Measurements from ENCODE around the gene GTF3A. TPM values are rescaled to one million over a fixed set of nuclear protein-coding genes. Genes with fewer than 3 reads are reported as not detected.

Gene GTF3A
- total RNA-seq, 1 experiment from 2014 or later: 95.0 TPM

DNA sequence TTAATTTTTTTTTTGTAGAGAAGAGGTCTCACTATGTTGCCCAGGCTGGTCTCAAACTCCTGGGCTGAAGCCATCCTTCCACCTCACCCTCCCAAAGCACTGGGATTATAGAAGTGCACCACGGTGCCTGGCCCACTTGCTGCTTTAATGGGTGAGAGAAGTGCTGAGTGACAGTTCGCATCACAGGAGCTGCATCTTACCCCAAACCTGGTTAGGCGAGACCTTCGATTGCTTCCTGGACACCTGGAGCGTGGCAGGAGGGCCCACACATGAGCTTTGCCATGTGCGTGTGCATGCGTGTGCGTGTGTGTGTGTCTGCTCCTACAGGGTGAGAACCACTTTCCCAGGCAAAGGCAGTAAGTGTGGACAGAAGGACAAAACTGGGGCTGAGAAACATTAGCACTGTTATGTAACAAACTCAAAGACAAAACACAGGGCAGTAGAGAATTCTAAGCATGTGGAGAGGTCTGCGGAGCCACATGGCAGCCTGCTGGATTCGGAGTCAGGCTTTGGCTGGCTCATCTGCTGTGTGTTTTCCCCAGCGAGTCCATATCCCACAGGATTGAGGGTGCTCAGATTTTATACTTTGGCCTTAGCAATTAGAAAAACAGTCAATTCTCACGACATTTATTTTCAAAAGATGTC, 37.6 kb downstream of the GTF3A start:
- Mint-ChIP-seq H3K9me3 (ENCODE audit: low read depth, unreplicated experiment) (no peaks in the 10 kb centered on the region), H3K27me3 (ENCODE audit: unreplicated experiment) (no peaks in the 10 kb centered on the region), H3K36me3 (ENCODE audit: insufficient read depth, unreplicated experiment) (no peaks in the 10 kb centered on the region), H3K27ac (ENCODE audit: unreplicated experiment) (no peak overlapping the region), H3K4me3 (ENCODE audit: low read depth, unreplicated experiment) (no peak overlapping the region), H3K4me1 (ENCODE audit: low read depth, unreplicated experiment) (peaks cover 8% of the 10 kb centered on the region)
- intact Hi-C loops (cut with micrococcal nuclease; ENCODE audit: unreplicated experiment): no loop called here
- no peak for DNase-seq
- TF ChIP-seq, protein P1, sequence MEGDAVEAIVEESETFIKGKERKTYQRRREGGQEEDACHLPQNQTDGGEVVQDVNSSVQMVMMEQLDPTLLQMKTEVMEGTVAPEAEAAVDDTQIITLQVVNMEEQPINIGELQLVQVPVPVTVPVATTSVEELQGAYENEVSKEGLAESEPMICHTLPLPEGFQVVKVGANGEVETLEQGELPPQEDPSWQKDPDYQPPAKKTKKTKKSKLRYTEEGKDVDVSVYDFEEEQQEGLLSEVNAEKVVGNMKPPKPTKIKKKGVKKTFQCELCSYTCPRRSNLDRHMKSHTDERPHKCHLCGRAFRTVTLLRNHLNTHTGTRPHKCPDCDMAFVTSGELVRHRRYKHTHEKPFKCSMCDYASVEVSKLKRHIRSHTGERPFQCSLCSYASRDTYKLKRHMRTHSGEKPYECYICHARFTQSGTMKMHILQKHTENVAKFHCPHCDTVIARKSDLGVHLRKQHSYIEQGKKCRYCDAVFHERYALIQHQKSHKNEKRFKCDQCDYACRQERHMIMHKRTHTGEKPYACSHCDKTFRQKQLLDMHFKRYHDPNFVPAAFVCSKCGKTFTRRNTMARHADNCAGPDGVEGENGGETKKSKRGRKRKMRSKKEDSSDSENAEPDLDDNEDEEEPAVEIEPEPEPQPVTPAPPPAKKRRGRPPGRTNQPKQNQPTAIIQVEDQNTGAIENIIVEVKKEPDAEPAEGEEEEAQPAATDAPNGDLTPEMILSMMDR (IDR thresholded peaks at IDR 0.05; ENCODE audit: unreplicated experiment): no peak
- BruUV-seq (replicated peaks): no TSS peak
- CTCF ChIA-PET: interaction anchor here (0.6 to 0.7 kb wide), 2 partner anchors 15 to 652 kb away, joined by 3 to 4 read pairs; no protein-coding TSS in a partner anchor

GRCh38 chr13:27463500-27463899, 39.1 kb downstream of the GTF3A start:
- BruUV-seq (replicated peaks): no TSS peak
- no peak overlapping the region for H3K4me3 Mint-ChIP-seq (ENCODE audit: low read depth, unreplicated experiment)
- H3K27me3 Mint-ChIP-seq (ENCODE audit: unreplicated experiment): no peaks in the 10 kb centered on the region
- H3K36me3 Mint-ChIP-seq (ENCODE audit: insufficient read depth, unreplicated experiment): no peaks in the 10 kb centered on the region
- CTCF ChIA-PET: no interaction called here
- intact Hi-C loops (cut with micrococcal nuclease; ENCODE audit: unreplicated experiment): no loop called here
- TF ChIP-seq, protein P1 (IDR thresholded peaks at IDR 0.05; ENCODE audit: unreplicated experiment): no peak
- H3K27ac Mint-ChIP-seq (ENCODE audit: unreplicated experiment): no peak overlapping the region
- DNase-seq: no peak
- peaks cover 8% of the 10 kb centered on the region for H3K4me1 Mint-ChIP-seq (ENCODE audit: low read depth, unreplicated experiment)
- H3K9me3 Mint-ChIP-seq (ENCODE audit: low read depth, unreplicated experiment): no peaks in the 10 kb centered on the region

- H3K27ac Mint-ChIP-seq (ENCODE audit: unreplicated experiment): no peak overlapping the region
- TF ChIP-seq, protein P1 (IDR thresholded peaks at IDR 0.05; ENCODE audit: unreplicated experiment): no peak
- CTCF ChIA-PET: no interaction called here
- no peaks in the 10 kb centered on the region for H3K27me3 Mint-ChIP-seq (ENCODE audit: unreplicated experiment)
- no peaks in the 10 kb centered on the region for H3K9me3 Mint-ChIP-seq (ENCODE audit: low read depth, unreplicated experiment)
- BruUV-seq (replicated peaks): no TSS peak
- H3K36me3 Mint-ChIP-seq (ENCODE audit: insufficient read depth, unreplicated experiment): no peaks in the 10 kb centered on the region
- intact Hi-C loops (cut with micrococcal nuclease; ENCODE audit: unreplicated experiment): no loop called here
- no peak for DNase-seq
- H3K4me3 Mint-ChIP-seq (ENCODE audit: low read depth, unreplicated experiment): no peak overlapping the region
- H3K4me1 Mint-ChIP-seq (ENCODE audit: low read depth, unreplicated experiment): peaks cover 8% of the 10 kb centered on the region
These were observed 41.2 kb downstream of the GTF3A start for GRCh38 chr13:27465611-27466010.

- BruUV-seq (replicated peaks): no TSS peak
These were observed 42.1 kb downstream of the GTF3A start for GRCh38 chr13:27466513-27466912.

More at GRCh38 chr13:27466513-27466912, 42.1 kb downstream of the GTF3A start:
- DNase-seq: no peak
- TF ChIP-seq, protein P1 (IDR thresholded peaks at IDR 0.05; ENCODE audit: unreplicated experiment): no peak
- Mint-ChIP-seq H3K4me1 (ENCODE audit: low read depth, unreplicated experiment) (peaks cover 8% of the 10 kb centered on the region), H3K27ac (ENCODE audit: unreplicated experiment) (no peak overlapping the region), H3K36me3 (ENCODE audit: insufficient read depth, unreplicated experiment) (no peaks in the 10 kb centered on the region), H3K4me3 (ENCODE audit: low read depth, unreplicated experiment) (no peak overlapping the region), H3K9me3 (ENCODE audit: low read depth, unreplicated experiment) (no peaks in the 10 kb centered on the region), H3K27me3 (ENCODE audit: unreplicated experiment) (no peaks in the 10 kb centered on the region)
- CTCF ChIA-PET: no interaction called here
- intact Hi-C loops (cut with micrococcal nuclease; ENCODE audit: unreplicated experiment): no loop called here

Measured in Calu3 (cell line).